ENCODE measurements around the gene TMEM191C. TPM values are rescaled to one million over a fixed set of nuclear protein-coding genes. Genes with fewer than 3 reads are reported as not detected.
A peak's percentile ranks its signal among the peaks of the same experiment; 100 is the strongest.
"Not testable (repeated sequence)": the region's sequence is repeated elsewhere in the genome, so short reads cannot be mapped to it uniquely, and the experiment has no call there.

Gene TMEM191C
- total RNA-seq = 0.85 TPM
- 0.80 TPM for polyA plus RNA-seq

- H3K4me1 ChIP-seq (ENCODE audit: insufficient read depth); H3K4me3 ChIP-seq (ENCODE audit: low read depth, low read length); DNase-seq (ENCODE audit: extremely low spot score); H3K36me3 ChIP-seq (ENCODE audit: insufficient read depth): not testable (repeated sequence)
- peak within 1 kb of the TSS; percentile 59 for H3K27ac ChIP-seq (ENCODE audit: low read depth)
- whole genome bisulfite sequencing = under 1% methylated on average over 21 of the region's 74 CpGs
These were observed at the start of gene TMEM191C for GRCh38 chr22:21467337-21468193. Gene TMEM191C, plus strand, starts transcription at chr22:21467387. Its CDS starts 73 bp downstream, at chr22:21467460.

GRCh38 chr22:21417853-21418252 lies 49.3 kb upstream of the TMEM191C start:
- H3K4me3 ChIP-seq (ENCODE audit: low read depth, low read length) = peak overlapping the region; percentile 37
- not testable (repeated sequence) for DNase-seq (ENCODE audit: extremely low spot score); H3K4me1 ChIP-seq (ENCODE audit: insufficient read depth); H3K36me3 ChIP-seq (ENCODE audit: insufficient read depth); H3K27ac ChIP-seq (ENCODE audit: low read depth)
- 0% methylated on average over 16 of the region's 33 CpGs for WGBS

GRCh38 chr22:21418974-21419638 lies 48.1 kb upstream of the TMEM191C start:
- H3K4me3 ChIP-seq (ENCODE audit: low read depth, low read length); H3K36me3 ChIP-seq (ENCODE audit: insufficient read depth); DNase-seq (ENCODE audit: extremely low spot score); H3K27ac ChIP-seq (ENCODE audit: low read depth); H3K4me1 ChIP-seq (ENCODE audit: insufficient read depth): not testable (repeated sequence)
- 74% methylated on average over 5 of the region's 15 CpGs for WGBS

- not testable (repeated sequence) for H3K4me3 ChIP-seq (ENCODE audit: low read depth, low read length); H3K36me3 ChIP-seq (ENCODE audit: insufficient read depth); H3K4me1 ChIP-seq (ENCODE audit: insufficient read depth); DNase-seq (ENCODE audit: extremely low spot score); H3K27ac ChIP-seq (ENCODE audit: low read depth)
- WGBS = 48% methylated on average over 5 of the region's 19 CpGs
These were observed 46.9 kb upstream of the TMEM191C start for GRCh38 chr22:21420180-21420763.

- H3K27ac ChIP-seq (ENCODE audit: low read depth); H3K4me3 ChIP-seq (ENCODE audit: low read depth, low read length); H3K4me1 ChIP-seq (ENCODE audit: insufficient read depth); H3K36me3 ChIP-seq (ENCODE audit: insufficient read depth); DNase-seq (ENCODE audit: extremely low spot score): not testable (repeated sequence)
- WGBS = no CpG with 5 or more reads among the region's 12 CpGs
These were observed 43.0 kb upstream of the TMEM191C start for GRCh38 chr22:21424084-21424709.

- WGBS = no CpG with 5 or more reads among the region's 15 CpGs
- not testable (repeated sequence) for H3K4me1 ChIP-seq (ENCODE audit: insufficient read depth); H3K4me3 ChIP-seq (ENCODE audit: low read depth, low read length); H3K36me3 ChIP-seq (ENCODE audit: insufficient read depth); H3K27ac ChIP-seq (ENCODE audit: low read depth); DNase-seq (ENCODE audit: extremely low spot score)
These were observed 32.6 kb upstream of the TMEM191C start for GRCh38 chr22:21434378-21435233.

- H3K4me3 ChIP-seq (ENCODE audit: low read depth, low read length); DNase-seq (ENCODE audit: extremely low spot score); H3K36me3 ChIP-seq (ENCODE audit: insufficient read depth); H3K27ac ChIP-seq (ENCODE audit: low read depth); H3K4me1 ChIP-seq (ENCODE audit: insufficient read depth): not testable (repeated sequence)
- 27% methylated on average over 3 of the region's 12 CpGs for WGBS
These were observed 31.0 kb upstream of the TMEM191C start for GRCh38 chr22:21435998-21436810.

- not testable (repeated sequence) for DNase-seq (ENCODE audit: extremely low spot score); H3K4me3 ChIP-seq (ENCODE audit: low read depth, low read length); H3K27ac ChIP-seq (ENCODE audit: low read depth); H3K4me1 ChIP-seq (ENCODE audit: insufficient read depth); H3K36me3 ChIP-seq (ENCODE audit: insufficient read depth)
- 94% methylated on average over 4 of the region's 6 CpGs for WGBS
These were observed 29.2 kb upstream of the TMEM191C start for GRCh38 chr22:21438013-21438412.

GRCh38 chr22:21440018-21440636 lies 27.1 kb upstream of the TMEM191C start:
- not testable (repeated sequence) for H3K4me1 ChIP-seq (ENCODE audit: insufficient read depth); DNase-seq (ENCODE audit: extremely low spot score); H3K27ac ChIP-seq (ENCODE audit: low read depth); H3K4me3 ChIP-seq (ENCODE audit: low read depth, low read length); H3K36me3 ChIP-seq (ENCODE audit: insufficient read depth)
- WGBS = no CpG with 5 or more reads among the region's 10 CpGs

- WGBS = no CpG with 5 or more reads among the region's 16 CpGs
These were observed 26.5 kb upstream of the TMEM191C start for GRCh38 chr22:21440676-21441075.

GRCh38 chr22:21441170-21441569 lies 26.0 kb upstream of the TMEM191C start:
- WGBS = 100% methylated on average over 3 of the region's 6 CpGs
- H3K27ac ChIP-seq (ENCODE audit: low read depth); H3K36me3 ChIP-seq (ENCODE audit: insufficient read depth); DNase-seq (ENCODE audit: extremely low spot score); H3K4me3 ChIP-seq (ENCODE audit: low read depth, low read length); H3K4me1 ChIP-seq (ENCODE audit: insufficient read depth): not testable (repeated sequence)

More at GRCh38 chr22:21440676-21441075, 26.5 kb upstream of the TMEM191C start:
- not testable (repeated sequence) for H3K4me1 ChIP-seq (ENCODE audit: insufficient read depth); H3K36me3 ChIP-seq (ENCODE audit: insufficient read depth); DNase-seq (ENCODE audit: extremely low spot score); H3K4me3 ChIP-seq (ENCODE audit: low read depth, low read length); H3K27ac ChIP-seq (ENCODE audit: low read depth)

GRCh38 chr22:21442123-21442522 lies 25.1 kb upstream of the TMEM191C start:
- H3K27ac ChIP-seq (ENCODE audit: low read depth); H3K4me1 ChIP-seq (ENCODE audit: insufficient read depth); H3K4me3 ChIP-seq (ENCODE audit: low read depth, low read length); H3K36me3 ChIP-seq (ENCODE audit: insufficient read depth); DNase-seq (ENCODE audit: extremely low spot score): not testable (repeated sequence)
- WGBS = no CpG with 5 or more reads among the region's 9 CpGs
